Loucy (cell line): Measurements from ENCODE around the gene TMEM87B.

Experiments used
- EZH2phosphoT487 ChIP-seq: fragments of 200-600 bp; IDR thresholded peaks from 2 replicates; pipeline ENCODE4 v1.6.1; 2018; ENCODE audit warnings: antibody characterized with exemption, mild to moderate bottlenecking, moderate library complexity, borderline replicate concordance
- TF ChIP-seq, protein P1 (sequence below): fragments of 200-600 bp; sonication (generic); conservative IDR thresholded peaks from 2 replicates; pipeline ENCODE4 v1.5.1; 2014; ENCODE audit warnings: mild to moderate bottlenecking, antibody characterized with exemption, low read length

DNA sequence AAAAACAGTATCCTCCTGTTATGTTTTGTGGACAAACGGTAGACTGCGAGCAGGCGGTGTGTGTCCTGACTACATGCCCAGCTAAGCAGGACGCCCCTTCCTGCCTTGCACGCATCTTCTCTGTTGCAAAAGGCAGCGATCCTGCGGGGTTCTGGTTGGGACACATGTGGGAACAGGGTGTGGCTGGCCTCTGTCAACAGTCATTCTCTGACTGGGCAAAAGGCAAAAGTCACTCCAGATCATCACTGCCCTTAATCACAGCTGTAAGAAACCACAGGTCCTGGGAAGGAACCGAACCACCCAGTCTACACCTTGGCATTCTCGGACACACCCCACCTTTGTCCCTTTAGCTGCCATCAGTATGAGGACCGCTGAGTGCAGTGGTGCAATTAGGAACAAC lies 44.3 kb upstream of the TMEM87B start:
- TF ChIP-seq, protein P1, sequence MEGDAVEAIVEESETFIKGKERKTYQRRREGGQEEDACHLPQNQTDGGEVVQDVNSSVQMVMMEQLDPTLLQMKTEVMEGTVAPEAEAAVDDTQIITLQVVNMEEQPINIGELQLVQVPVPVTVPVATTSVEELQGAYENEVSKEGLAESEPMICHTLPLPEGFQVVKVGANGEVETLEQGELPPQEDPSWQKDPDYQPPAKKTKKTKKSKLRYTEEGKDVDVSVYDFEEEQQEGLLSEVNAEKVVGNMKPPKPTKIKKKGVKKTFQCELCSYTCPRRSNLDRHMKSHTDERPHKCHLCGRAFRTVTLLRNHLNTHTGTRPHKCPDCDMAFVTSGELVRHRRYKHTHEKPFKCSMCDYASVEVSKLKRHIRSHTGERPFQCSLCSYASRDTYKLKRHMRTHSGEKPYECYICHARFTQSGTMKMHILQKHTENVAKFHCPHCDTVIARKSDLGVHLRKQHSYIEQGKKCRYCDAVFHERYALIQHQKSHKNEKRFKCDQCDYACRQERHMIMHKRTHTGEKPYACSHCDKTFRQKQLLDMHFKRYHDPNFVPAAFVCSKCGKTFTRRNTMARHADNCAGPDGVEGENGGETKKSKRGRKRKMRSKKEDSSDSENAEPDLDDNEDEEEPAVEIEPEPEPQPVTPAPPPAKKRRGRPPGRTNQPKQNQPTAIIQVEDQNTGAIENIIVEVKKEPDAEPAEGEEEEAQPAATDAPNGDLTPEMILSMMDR, result no peak
- TF ChIP-seq EZH2phosphoT487, result no peak
